ENCODE measurements around the gene MAN1A1.

DNA sequence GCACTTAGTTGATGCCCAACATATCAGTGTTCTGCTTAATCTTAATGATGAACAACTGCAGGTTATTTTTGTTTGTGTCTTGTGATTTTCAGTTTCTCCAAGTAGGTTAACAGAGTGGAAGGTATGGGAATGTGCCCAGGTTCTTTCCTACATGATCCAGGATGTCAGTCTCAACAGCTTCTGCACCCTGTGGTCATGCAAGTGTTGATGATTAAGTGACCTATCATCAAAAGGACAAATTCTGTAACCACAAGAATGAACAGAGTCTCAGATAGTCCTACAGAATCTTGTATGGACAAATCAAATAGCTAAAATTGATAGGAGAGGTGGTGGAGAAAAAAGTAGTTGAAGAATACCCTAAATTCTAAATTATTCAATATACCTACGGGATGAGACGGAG is 26.1 kb downstream of the MAN1A1 start:
- TF ChIP-seq, protein P1, sequence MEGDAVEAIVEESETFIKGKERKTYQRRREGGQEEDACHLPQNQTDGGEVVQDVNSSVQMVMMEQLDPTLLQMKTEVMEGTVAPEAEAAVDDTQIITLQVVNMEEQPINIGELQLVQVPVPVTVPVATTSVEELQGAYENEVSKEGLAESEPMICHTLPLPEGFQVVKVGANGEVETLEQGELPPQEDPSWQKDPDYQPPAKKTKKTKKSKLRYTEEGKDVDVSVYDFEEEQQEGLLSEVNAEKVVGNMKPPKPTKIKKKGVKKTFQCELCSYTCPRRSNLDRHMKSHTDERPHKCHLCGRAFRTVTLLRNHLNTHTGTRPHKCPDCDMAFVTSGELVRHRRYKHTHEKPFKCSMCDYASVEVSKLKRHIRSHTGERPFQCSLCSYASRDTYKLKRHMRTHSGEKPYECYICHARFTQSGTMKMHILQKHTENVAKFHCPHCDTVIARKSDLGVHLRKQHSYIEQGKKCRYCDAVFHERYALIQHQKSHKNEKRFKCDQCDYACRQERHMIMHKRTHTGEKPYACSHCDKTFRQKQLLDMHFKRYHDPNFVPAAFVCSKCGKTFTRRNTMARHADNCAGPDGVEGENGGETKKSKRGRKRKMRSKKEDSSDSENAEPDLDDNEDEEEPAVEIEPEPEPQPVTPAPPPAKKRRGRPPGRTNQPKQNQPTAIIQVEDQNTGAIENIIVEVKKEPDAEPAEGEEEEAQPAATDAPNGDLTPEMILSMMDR (IDR thresholded peaks at IDR 0.05; ENCODE audit: poor library complexity, severe bottlenecking): no peak
- TF ChIP-seq EZH2 (IDR thresholded peaks at IDR 0.05; ENCODE audit: borderline replicate concordance, insufficient read depth, low read length, poor library complexity, severe bottlenecking) (no peak), REST (IDR thresholded peaks at IDR 0.05; ENCODE audit: borderline replicate concordance) (no peak), TAF1 (IDR thresholded peaks at IDR 0.05; ENCODE audit: low read depth) (no peak), MXI1 (conservative IDR thresholded peaks at IDR 0.05; ENCODE audit: poor library complexity, severe bottlenecking) (no peak), RAD21 (conservative IDR thresholded peaks at IDR 0.05) (no peak)

Measured in neural cell (in vitro differentiated cells).